IMR-90 (cell line): ENCODE measurements around the gene TOM1. TPM values are rescaled to one million over a fixed set of nuclear protein-coding genes. Genes with fewer than 3 reads are reported as not detected.

Experiments
- ATAC-seq: fragments of 200-7000 bp; cut with Tn5 transposase; 2 replicates; pipeline ENCODE4 v1.9.1; 2020; ENCODE audit warnings: low read depth, mild to moderate bottlenecking, moderate library complexity
- BruUV-seq: library from RNA; stranded (reverse); fragments of 400-500 nt; replicated peaks from 2 replicates; lab custom pipeline; 2021; lab: Mats Ljungman, UMichigan
- CTCF ChIA-PET: fragments of 300-600 bp; formaldehyde crosslinking; extraction: SDS; loops from one replicate; lab custom pipeline; 2021; ENCODE audit warnings: antibody characterized with exemption; lab: Yijun Ruan, JAX
- POLR2A ChIA-PET: fragments of 300-600 bp; sonication (Branson Sonifier 250); formaldehyde crosslinking; loops from one replicate; lab custom pipeline; 2022; ENCODE audit warnings: antibody characterized with exemption; ENCODE audit not compliant: unreplicated experiment; lab: Charles Lee
- DNase-seq: peaks from one replicate; pipeline ENCODE4 v3.0.0; 2013
- H2AFZ ChIP-seq: replicated peaks from 2 replicates; pipeline ENCODE3; 2013; ENCODE audit warnings: low read length, mild to moderate bottlenecking; ENCODE audit not compliant: poor library complexity
- H2AK5ac ChIP-seq: 2 replicates; pipeline ENCODE4 v1.6.1; 2013; ENCODE audit warnings: low read depth, low read length, inconsistent platforms
- H2AK9ac ChIP-seq: replicated peaks from 2 replicates; pipeline ENCODE3; 2013; ENCODE audit warnings: mild to moderate bottlenecking, low read depth, low read length, moderate library complexity; ENCODE audit not compliant: poor library complexity
- H2BK120ac ChIP-seq: 2 replicates; pipeline ENCODE4 v1.6.1; 2013; ENCODE audit warnings: low read depth, low read length, inconsistent platforms
- H2BK15ac ChIP-seq: 3 replicates; pipeline ENCODE4 v1.6.1; 2013; ENCODE audit warnings: low read depth, low read length, inconsistent platforms
- H2BK20ac ChIP-seq: 2 replicates; pipeline ENCODE4 v1.6.1; 2013; ENCODE audit warnings: low read depth, mild to moderate bottlenecking, inconsistent platforms, low read length, moderate library complexity
- H2BK5ac ChIP-seq: 2 replicates; pipeline ENCODE4 v1.6.1; 2013; ENCODE audit warnings: mild to moderate bottlenecking, low read depth, low read length, inconsistent platforms; ENCODE audit not compliant: poor library complexity, severe bottlenecking
- H3K14ac ChIP-seq: replicated peaks from 2 replicates; pipeline ENCODE4 v1.6.1; 2013; ENCODE audit warnings: low read depth, low read length, inconsistent platforms
- H3K18ac ChIP-seq: 2 replicates; pipeline ENCODE4 v1.6.1; 2013; ENCODE audit warnings: low read depth, low read length, control low read depth
- H3K23ac ChIP-seq: 2 replicates; pipeline ENCODE4 v1.6.1; 2013; ENCODE audit warnings: low read depth, low read length, inconsistent platforms
- H3K27ac ChIP-seq: 2 replicates; pipeline ENCODE4 v1.5.1; 2013; ENCODE audit warnings: mild to moderate bottlenecking, control low read depth, low read length; ENCODE audit not compliant: insufficient read depth
- H3K27me3 ChIP-seq: 2 replicates; pipeline ENCODE4 v1.6.1; 2013; ENCODE audit warnings: low read length; ENCODE audit not compliant: control insufficient read depth, insufficient read depth
- H3K36me3 ChIP-seq: 2 replicates; pipeline ENCODE4 v1.6.1; 2013; ENCODE audit warnings: low read length, mixed read lengths; ENCODE audit not compliant: control insufficient read depth, insufficient read depth
- H3K4ac ChIP-seq: 2 replicates; pipeline ENCODE4 v1.6.1; 2013; ENCODE audit warnings: low read depth, low read length, inconsistent platforms
- H3K4me1 ChIP-seq: 2 replicates; pipeline ENCODE4 v1.6.1; 2013; ENCODE audit warnings: low read length, mixed read lengths; ENCODE audit not compliant: control insufficient read depth, insufficient read depth
- H3K4me2 ChIP-seq: 2 replicates; pipeline ENCODE4 v1.6.1; 2013; ENCODE audit warnings: low read depth, mild to moderate bottlenecking, control low read depth, low read length, moderate library complexity
- H3K4me3 ChIP-seq: 2 replicates; pipeline ENCODE4 v1.5.1; 2013; ENCODE audit warnings: low read depth, mild to moderate bottlenecking, control low read depth, low read length, moderate library complexity; ENCODE audit not compliant: insufficient read depth
- H3K56ac ChIP-seq: 2 replicates; pipeline ENCODE4 v1.6.1; 2013; ENCODE audit warnings: low read length, inconsistent platforms; ENCODE audit not compliant: insufficient read depth; ENCODE audit errors: extremely low read depth
- H3K79me1 ChIP-seq, 2 experiments: 2 replicates each; pipeline ENCODE4 v1.6.1; 2013; ENCODE audit warnings: low read length in 2 of 2, inconsistent platforms in 1 of 2, low read depth in 1 of 2
- H3K9ac ChIP-seq: 2 replicates; pipeline ENCODE4 v1.6.1; 2013; ENCODE audit warnings: low read depth, low read length, control low read depth
- H3K9me1 ChIP-seq: 2 replicates; pipeline ENCODE4 v1.6.1; 2013; ENCODE audit warnings: low read length, inconsistent platforms; ENCODE audit not compliant: insufficient read depth
- H3K9me3 ChIP-seq: 2 replicates; pipeline ENCODE4 v1.6.1; 2013; ENCODE audit warnings: low read length; ENCODE audit not compliant: control insufficient read depth, insufficient read depth
- H4K20me1 ChIP-seq: 2 replicates; pipeline ENCODE4 v1.6.1; 2013; ENCODE audit warnings: low read length, inconsistent platforms; ENCODE audit not compliant: insufficient read depth
- H4K5ac ChIP-seq: 2 replicates; pipeline ENCODE4 v1.6.1; 2013; ENCODE audit warnings: mild to moderate bottlenecking, low read depth, low read length, control low read depth
- H4K8ac ChIP-seq, 2 experiments: 2 replicates each; pipeline ENCODE4 v1.6.1; 2013; ENCODE audit warnings: low read depth in 2 of 2, low read length in 2 of 2, control low read depth in 1 of 2, inconsistent platforms in 1 of 2
- H4K91ac ChIP-seq: 2 replicates; pipeline ENCODE4 v1.6.1; 2013; ENCODE audit warnings: low read depth, low read length, inconsistent platforms; ENCODE audit not compliant: insufficient read depth
- CEBPB ChIP-seq: IDR thresholded peaks from 2 replicates; pipeline ENCODE4 v1.6.1; 2012; ENCODE audit warnings: low read depth, low read length, improper control_type of control experiment
- CHD1 ChIP-seq: IDR thresholded peaks from 2 replicates; pipeline ENCODE4 v1.6.1; 2012; ENCODE audit warnings: low read depth, low read length, improper control_type of control experiment
- FOS ChIP-seq: fragments of 150-350 bp; IDR thresholded peaks from 2 replicates; pipeline ENCODE4 v1.6.1; 2016; ENCODE audit warnings: low read depth, low read length
- MXI1 ChIP-seq: IDR thresholded peaks from 2 replicates; pipeline ENCODE4 v1.6.1; 2012; ENCODE audit warnings: low read depth, mild to moderate bottlenecking, low read length, moderate library complexity, borderline replicate concordance
- NFE2L2 ChIP-seq: fragments of 150-350 bp; IDR thresholded peaks from 2 replicates; pipeline ENCODE4 v1.6.1; 2016; ENCODE audit warnings: low read depth, mild to moderate bottlenecking, low read length
- POLR2A ChIP-seq: IDR thresholded peaks from 2 replicates; pipeline ENCODE4 v1.6.1; 2012; ENCODE audit warnings: mild to moderate bottlenecking, low read depth, low read length
- SMC3 ChIP-seq: fragments of 150-350 bp; IDR thresholded peaks from 2 replicates; pipeline ENCODE4 v1.6.1; 2016; ENCODE audit warnings: low read depth, mild to moderate bottlenecking, antibody characterized with exemption, low read length, moderate library complexity
- WGBS, 2 experiments: methylation state at CpG; one replicate each; pipeline versions ENCODE4 v1.1.5 to v1.1.7; 2013; ENCODE audit warnings: missing lambda C conversion rate in 2 of 2; ENCODE audit not compliant: insufficient read length in 1 of 2; ENCODE audit errors: extremely low coverage in 2 of 2; 5-methylcytosine and 5-hydroxymethylcytosine counted together
- dilution Hi-C: fragments of 300-500 bp; cut with HindIII; formaldehyde crosslinking; loops from one replicate; pipeline ENCODE4 v1.14.3; 2018; ENCODE audit warnings: low sequenced_read_pairs; ENCODE audit not compliant: unreplicated experiment
- in situ Hi-C: fragments of 300-500 bp; cut with MboI; formaldehyde crosslinking; loops from 3 replicates; pipeline ENCODE4 v1.14.3; 2019; ENCODE audit warnings: low sequenced_read_pairs, inconsistent platforms, mixed read lengths
- intact Hi-C: fragments of 100-400 bp; cut with micrococcal nuclease; formaldehyde crosslinking; loops from 2 replicates; pipeline ENCODE4 v1.10.0; 2022
- polyA plus RNA-seq, 3 experiments: library from polyadenylated mRNA; depleted of rRNA; stranded (reverse); fragments of >200 nt; gene quantifications; 2 replicates each; pipeline ENCODE4 v1.2.3, GENCODE V29; 2012; ENCODE audit warnings: low replicate concordance in 1 of 3
- total RNA-seq: library from RNA; depleted of rRNA; stranded (reverse); fragments of >200 nt; gene quantifications from 2 replicates; pipeline ENCODE4 v1.2.3, GENCODE V29; 2012

The TOM1 gene
- total and polyA plus RNA-seq, 2 of the 4 experiments (the other 2 are of a cell fraction), result 38.0 to 46.4 TPM

DNA sequence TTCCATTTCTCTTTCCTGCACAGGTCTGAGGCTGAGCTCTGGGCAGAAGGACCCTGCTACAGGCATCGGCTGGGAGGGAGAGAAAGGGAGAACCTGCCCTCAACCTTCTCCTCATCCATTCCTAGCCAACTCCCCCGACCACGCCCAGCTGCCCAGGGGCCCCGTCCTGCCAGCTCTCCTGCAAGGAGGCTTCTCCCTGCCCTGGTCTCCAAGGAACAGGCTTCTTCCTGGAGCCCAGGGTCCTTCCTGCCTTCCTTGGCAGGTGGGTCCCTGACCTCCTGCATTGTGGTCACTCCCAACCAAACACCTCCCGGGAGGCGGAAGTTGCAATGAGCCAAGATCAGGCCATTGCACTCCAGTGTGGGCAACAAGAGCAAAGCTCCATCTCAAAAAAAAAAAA is 68.7 kb downstream of the TOM1 start:
- no peak overlapping the region for H2BK5ac ChIP-seq
- 92% methylated on average over 2 of the region's 6 CpGs; no CpG with 5 or more reads in 1 of the 2 experiments for WGBS, 2 experiments
- H3K23ac ChIP-seq, result no peak overlapping the region
- H3K14ac ChIP-seq, result no peak overlapping the region
- H3K27ac ChIP-seq, result no peak overlapping the region
- CTCF ChIA-PET, result interaction anchor here (0.6 kb wide), 1 partner anchor 73 kb away, joined by 3 read pairs; no protein-coding TSS in a partner anchor
- no peak overlapping the region for H2AFZ ChIP-seq
- H3K4me3 ChIP-seq, result no peak overlapping the region
- POLR2A ChIA-PET, result no interaction called here
- H3K4ac ChIP-seq, result peak overlapping the region; percentile 22; the same call in 1 of the 2 replicates
- no peak for ATAC-seq
- H3K9me3 ChIP-seq, result no peaks in the 10 kb centered on the region
- TF ChIP-seq SMC3 (no peak), MXI1 (no peak), CEBPB (no peak), CHD1 (no peak), NFE2L2 (no peak), POLR2A (no peak), FOS (no peak)
- 0 out of 2 replicates have a peak overlapping the region, but pooled peaks have one; percentile 22 for H2AK5ac ChIP-seq
- BruUV-seq, result no TSS peak
- H2BK15ac ChIP-seq, result no peak overlapping the region
- no peak overlapping the region for H3K18ac ChIP-seq
- no peak overlapping the region for H3K9ac ChIP-seq
- H2BK120ac ChIP-seq, result no peak overlapping the region
- intact Hi-C loops (no loop called here), in situ Hi-C loops (no loop called here), dilution Hi-C loops (no loop called here)
- H4K20me1 ChIP-seq, result no peaks in the 10 kb centered on the region
- no peak overlapping the region for H4K8ac ChIP-seq
- H4K91ac ChIP-seq, result no peak overlapping the region
- no peaks in the 10 kb centered on the region for H3K36me3 ChIP-seq
- no peak overlapping the region for H2AK9ac ChIP-seq
- H4K5ac ChIP-seq, result no peak overlapping the region
- H2BK20ac ChIP-seq, result no peak overlapping the region
- no peak overlapping the region for H3K56ac ChIP-seq
- H3K9me1 ChIP-seq, result 0 out of 2 replicates have a peak, but pooled peaks cover 3% of the 10 kb centered on the region
- no peaks in the 10 kb centered on the region for H3K27me3 ChIP-seq
- H3K4me2 ChIP-seq, result no peak overlapping the region
- no peak for DNase-seq
- peaks cover 6% of the 10 kb centered on the region for H3K4me1 ChIP-seq
- H3K79me1 ChIP-seq, result no peaks in the 10 kb centered on the region
